GM12865 (cell line): ENCODE data around the gene LDB1.

Experiments
- DNase-seq: peaks from one replicate; pipeline ENCODE4 v3.0.0; 2010; ENCODE audit warnings: low read depth
- H3K4me3 ChIP-seq: 2 replicates; pipeline ENCODE4 v1.5.1; 2011; ENCODE audit warnings: mild to moderate bottlenecking, low read depth, low read length, control low read depth
- TF ChIP-seq, protein P1 (sequence below): IDR thresholded peaks from 2 replicates; pipeline ENCODE4 v1.5.1; 2011; ENCODE audit warnings: low read length, control low read depth, low read depth, inconsistent platforms; ENCODE audit not compliant: insufficient read depth; ENCODE audit errors: missing control alignments

The LDB1 gene

DNA sequence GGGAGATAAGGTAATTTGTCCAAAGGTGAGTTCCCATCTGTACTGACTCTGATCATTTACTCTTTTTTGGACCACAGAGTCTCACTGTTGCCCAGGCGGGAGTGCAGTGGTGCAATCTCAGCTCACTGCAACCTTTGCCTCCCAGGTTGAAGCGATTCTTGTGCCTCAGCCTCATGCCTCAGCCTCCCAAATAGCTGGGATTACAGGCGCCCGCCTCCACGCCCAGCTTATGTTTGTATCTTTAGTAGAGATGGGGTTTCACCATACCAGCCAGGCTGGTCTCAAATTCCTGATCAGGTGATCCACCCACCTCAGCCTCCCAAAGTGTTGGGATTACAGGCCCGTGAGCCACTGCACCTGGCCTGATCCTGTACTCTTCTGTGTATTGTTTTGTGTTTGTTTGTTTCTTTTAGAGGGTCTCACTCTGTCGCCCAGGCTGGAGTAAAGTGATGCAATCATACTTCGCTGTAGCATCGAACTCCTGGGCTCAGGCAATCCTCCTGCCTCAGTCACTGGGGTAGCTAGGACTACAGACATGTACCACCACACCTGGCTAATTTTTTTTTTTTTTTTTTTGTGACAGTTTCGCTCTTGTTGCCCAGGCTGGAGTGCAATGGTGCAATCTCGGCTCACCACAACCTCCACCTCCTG lies 34.4 kb upstream of the LDB1 start:
- TF ChIP-seq, protein P1, sequence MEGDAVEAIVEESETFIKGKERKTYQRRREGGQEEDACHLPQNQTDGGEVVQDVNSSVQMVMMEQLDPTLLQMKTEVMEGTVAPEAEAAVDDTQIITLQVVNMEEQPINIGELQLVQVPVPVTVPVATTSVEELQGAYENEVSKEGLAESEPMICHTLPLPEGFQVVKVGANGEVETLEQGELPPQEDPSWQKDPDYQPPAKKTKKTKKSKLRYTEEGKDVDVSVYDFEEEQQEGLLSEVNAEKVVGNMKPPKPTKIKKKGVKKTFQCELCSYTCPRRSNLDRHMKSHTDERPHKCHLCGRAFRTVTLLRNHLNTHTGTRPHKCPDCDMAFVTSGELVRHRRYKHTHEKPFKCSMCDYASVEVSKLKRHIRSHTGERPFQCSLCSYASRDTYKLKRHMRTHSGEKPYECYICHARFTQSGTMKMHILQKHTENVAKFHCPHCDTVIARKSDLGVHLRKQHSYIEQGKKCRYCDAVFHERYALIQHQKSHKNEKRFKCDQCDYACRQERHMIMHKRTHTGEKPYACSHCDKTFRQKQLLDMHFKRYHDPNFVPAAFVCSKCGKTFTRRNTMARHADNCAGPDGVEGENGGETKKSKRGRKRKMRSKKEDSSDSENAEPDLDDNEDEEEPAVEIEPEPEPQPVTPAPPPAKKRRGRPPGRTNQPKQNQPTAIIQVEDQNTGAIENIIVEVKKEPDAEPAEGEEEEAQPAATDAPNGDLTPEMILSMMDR: no peak
- H3K4me3 ChIP-seq: no peak overlapping the region; the same call in 1 of the 2 replicates
- no peak for DNase-seq

DNA sequence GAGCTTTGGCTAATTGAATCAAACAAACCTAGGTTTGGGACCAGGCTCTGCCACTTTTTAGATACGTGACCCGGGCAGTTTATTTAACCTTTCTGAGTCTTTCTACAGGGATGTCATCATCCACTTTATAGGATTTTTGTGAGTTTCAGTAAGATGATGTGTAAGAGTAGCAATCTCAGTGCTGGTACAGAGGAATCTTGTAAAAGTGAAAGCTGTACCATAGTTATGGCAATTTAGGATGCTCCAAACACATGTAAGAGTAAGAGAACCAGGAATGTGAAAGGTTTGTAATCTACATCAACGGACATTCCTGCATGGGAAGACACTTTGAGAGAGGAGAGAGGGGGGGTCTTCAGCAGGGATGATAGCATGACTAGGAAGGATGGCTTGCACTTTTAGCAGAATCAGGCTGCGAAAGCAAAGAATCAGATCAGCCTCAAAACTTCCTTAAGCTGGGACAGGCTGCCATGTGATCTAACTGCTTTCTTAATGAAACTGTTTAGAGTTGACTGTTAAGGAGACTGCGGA lies 33.0 kb upstream of the LDB1 start:
- no peak for DNase-seq
- TF ChIP-seq, protein P1: no peak
- peak overlapping the region; percentile 93 for H3K4me3 ChIP-seq

DNA sequence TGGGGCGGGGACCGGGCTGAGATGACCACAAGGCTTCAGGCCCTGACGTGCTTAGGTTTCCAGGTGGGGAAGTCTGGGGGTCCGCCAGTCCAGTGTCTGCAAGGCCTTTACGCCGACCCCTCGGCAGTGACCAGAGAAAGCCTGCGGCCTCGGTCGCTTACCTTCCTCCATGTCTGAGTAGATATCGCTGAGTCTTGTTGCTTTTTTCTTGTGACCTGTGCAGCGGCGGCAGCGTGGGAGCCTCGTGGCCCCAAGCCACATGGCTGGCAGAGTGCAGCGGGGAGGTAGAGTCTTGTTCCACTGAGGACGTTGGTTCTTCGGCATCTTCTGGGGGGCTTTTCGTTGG lies 32.4 kb upstream of the LDB1 start:
- TF ChIP-seq, protein P1: no peak
- DNase-seq: peak; percentile 50
- H3K4me3 ChIP-seq: peak overlapping the region; percentile 93

DNA sequence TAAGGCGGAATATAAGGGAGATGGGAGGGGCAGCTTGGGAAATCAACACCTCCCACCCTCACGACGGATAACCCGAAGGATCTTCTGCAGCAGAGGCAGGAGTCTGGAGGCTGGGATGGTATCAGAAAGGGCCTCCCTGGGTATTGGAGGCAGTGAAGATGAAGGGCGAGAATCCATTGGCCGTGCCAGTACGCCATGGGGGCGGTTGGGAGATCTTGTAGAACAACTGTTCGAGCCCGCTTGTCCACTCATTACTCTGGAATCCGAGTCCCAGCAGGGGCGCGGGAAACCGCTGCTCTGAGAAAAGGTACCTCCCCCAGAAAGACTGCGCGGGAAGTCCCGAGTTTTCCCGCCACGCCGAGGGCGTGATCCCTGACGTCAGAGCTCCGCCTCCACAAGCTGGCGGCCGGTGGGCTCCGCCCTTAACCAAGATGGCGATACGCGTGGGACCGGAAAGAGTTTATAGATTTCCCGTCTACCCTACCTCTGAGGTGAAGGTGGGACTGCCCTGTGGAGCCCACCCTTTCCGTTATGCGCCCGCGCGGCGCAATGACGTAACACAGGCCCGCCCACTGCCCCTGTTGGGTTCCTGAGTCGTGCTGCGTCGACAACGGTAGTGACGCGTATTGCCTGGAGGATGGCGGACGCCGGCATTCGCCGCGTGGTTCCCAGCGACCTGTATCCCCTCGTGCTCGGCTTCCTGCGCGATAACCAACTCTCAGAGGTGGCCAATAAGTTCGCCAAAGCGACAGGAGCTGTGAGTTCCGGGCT lies 31.8 kb upstream of the LDB1 start, which contains the start of gene NOLC1:
Gene NOLC1, plus strand, starts transcription at position 616 of the 771 bp plus-strand sequence. Its CDS starts 22 bp downstream, at position 638.
- peak; percentile 99 for DNase-seq
- TF ChIP-seq, protein P1: no peak
- H3K4me3 ChIP-seq: peak within 1 kb of the TSS; percentile 93

DNA sequence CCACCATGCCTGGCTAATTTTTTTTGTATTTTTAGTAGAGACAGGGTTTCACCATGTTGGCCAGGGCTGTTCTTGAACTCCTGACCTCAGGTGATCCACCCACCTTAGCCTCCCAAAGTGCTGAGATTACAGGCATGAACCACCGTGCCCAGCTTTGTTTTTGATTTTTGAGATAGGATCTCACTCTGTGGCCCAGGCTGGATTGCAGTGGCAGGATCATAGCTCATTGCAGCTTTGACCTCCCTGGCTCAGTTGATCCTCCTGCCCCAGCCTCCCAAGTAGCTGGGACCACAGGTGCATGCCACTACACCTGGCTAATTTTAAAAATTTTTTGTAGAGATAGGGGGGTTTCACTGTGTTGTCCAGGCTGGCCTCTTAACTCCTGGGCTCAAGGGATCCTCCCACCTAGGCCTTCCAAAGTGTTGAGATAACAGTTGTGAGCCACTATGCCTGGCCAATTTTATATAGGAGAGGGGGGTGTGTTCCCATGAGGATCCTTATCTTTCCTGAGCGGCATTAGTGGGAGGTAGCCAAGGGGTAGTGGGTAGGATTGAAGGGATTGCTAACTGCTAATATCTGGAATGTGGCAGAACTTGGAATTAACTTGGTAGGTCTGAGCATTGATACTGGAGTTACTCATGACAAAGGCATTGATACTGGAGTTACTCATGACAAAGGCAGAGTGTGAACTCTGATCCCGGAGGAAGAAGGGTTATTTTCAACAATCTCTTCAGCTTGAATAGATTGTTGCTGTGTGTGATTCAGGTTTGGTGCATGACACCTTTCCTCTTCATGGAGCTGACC lies 31.0 kb upstream of the LDB1 start:
- TF ChIP-seq, protein P1: no peak
- peak overlapping the region; percentile 49 for H3K4me3 ChIP-seq
- DNase-seq: no peak

DNA sequence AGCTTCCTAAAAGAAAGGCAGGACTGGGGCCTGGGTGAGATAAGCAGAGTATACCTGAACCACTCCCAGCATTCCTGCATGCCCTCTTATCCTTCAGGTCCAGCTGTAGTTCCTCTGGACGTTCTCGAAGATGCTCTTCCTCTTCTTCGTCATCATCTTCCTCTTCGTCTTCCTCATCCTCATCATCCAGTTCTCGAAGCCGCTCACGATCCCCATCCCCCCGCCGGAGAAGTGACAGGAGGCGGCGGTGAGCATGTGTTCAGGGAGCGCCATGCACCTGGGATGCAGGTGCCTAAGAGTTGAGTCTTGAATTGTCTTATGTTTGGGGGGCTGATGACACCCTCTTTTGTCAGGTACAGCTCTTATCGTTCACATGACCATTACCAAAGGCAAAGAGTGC lies 28.1 kb upstream of the LDB1 start:
- no peak for DNase-seq
- TF ChIP-seq, protein P1: no peak
- no peak overlapping the region for H3K4me3 ChIP-seq
